Activated naive CD8-positive, alpha-beta T cell treated with anti-CD3 and anti-CD28 coated beads, Interleukin-2, amount 50 U/mL, for 24 hours (primary cell): ENCODE data around the gene CBFB.
"Not testable (repeated sequence)": the region's sequence is repeated elsewhere in the genome, so short reads cannot be mapped to it uniquely, and the experiment has no call there.

Source experiments
- ATAC-seq: fragments of 150-1000 bp; cut with Tn5 transposase; one replicate; pipeline ENCODE4 v1.10.0; 2021
- DNase-seq: peaks from one replicate; pipeline ENCODE4 v3.0.0; 2021
- H3K27ac Mint-ChIP-seq: one replicate; pipeline ENCODE4 v1.8.0; 2021; ENCODE audit warnings: mild to moderate bottlenecking, mixed read lengths
- H3K27me3 Mint-ChIP-seq: one replicate; pipeline ENCODE4 v1.8.0; 2021; ENCODE audit warnings: mixed read lengths
- H3K36me3 Mint-ChIP-seq: one replicate; pipeline ENCODE4 v1.8.0; 2021; ENCODE audit warnings: low read depth, mixed read lengths
- H3K4me1 Mint-ChIP-seq: one replicate; pipeline ENCODE4 v1.8.0; 2021; ENCODE audit warnings: mixed read lengths
- H3K4me3 Mint-ChIP-seq: one replicate; pipeline ENCODE4 v1.8.0; 2021; ENCODE audit warnings: mild to moderate bottlenecking, moderate library complexity, mixed read lengths
- H3K9me3 Mint-ChIP-seq: one replicate; pipeline ENCODE4 v1.8.0; 2021; ENCODE audit warnings: mixed read lengths

Gene CBFB

DNA sequence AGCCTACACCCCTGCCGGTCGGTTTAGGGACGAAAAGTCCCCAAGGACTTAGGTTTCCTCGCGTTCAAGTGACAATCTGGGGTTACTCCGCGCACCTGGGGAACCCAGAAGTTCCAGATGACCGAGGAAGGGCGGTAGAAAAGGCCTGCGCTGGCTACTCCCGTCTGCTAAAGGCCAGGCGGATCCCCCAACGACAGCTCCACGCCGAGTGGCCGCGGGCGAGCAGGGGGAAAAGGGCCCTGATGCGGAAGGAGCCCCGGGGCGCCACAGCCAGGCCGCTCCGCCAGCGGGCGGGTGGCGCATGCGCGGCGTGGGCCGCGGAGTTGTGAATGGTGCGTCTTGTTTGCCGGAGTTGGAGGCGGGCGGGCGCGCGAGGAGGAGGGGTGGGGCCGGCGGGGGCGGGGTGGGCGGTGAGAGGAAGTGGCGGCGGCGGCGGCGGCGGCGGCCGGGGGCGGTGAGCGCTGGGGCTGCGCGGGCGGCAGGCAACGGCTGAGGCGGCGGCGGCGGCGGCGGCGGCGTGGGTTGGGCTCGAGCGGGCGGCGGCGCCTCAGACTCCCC, at the start of gene CBFB:
Gene CBFB, plus strand, starts transcription at position 454 of the 558 bp plus-strand sequence. CDS start 259 bp downstream, outside the sequence.
- H3K27ac Mint-ChIP-seq = peak within 1 kb of the TSS; percentile 91
- DNase-seq (peak; percentile 93), ATAC-seq (peak; percentile 86)
- H3K36me3 Mint-ChIP-seq = peaks cover 27% of the 10 kb centered on the region
- H3K9me3 Mint-ChIP-seq = no peaks in the 10 kb centered on the region
- peaks cover 43% of the 10 kb centered on the region for H3K4me1 Mint-ChIP-seq
- H3K4me3 Mint-ChIP-seq = peak within 1 kb of the TSS; percentile 88
- H3K27me3 Mint-ChIP-seq = no peaks in the 10 kb centered on the region

DNA sequence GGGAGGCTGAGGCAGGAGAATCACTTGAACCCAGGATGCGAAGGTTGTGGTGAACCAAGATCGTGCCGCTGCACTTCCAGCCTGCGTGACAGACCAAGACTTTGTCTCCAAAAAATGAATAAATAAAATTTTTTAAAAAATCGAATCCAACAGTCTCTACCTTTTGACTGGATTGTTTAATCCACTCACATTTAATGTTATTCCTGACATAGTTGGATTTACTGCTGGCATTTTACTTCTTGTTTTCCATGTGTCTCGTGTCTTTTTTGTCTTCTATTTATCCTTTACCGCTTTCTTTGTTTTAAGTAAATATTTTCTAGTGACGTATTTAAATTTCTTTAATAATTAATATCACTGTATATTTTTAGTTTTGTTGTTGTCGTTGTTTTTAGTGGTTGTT, 45.9 kb upstream of the CBFB start:
- Mint-ChIP-seq H3K36me3 (peaks cover 4% of the 10 kb centered on the region), H3K4me3 (no peak overlapping the region), H3K9me3 (no peaks in the 10 kb centered on the region), H3K27ac (peak overlapping the region; percentile 98), H3K27me3 (no peaks in the 10 kb centered on the region), H3K4me1 (peaks cover 53% of the 10 kb centered on the region)
- no peak for DNase-seq
- ATAC-seq = no peak

- H3K36me3 Mint-ChIP-seq = peaks cover 4% of the 10 kb centered on the region
- H3K9me3 Mint-ChIP-seq = no peaks in the 10 kb centered on the region
- H3K4me1 Mint-ChIP-seq = peaks cover 52% of the 10 kb centered on the region
- no peaks in the 10 kb centered on the region for H3K27me3 Mint-ChIP-seq
- peak overlapping the region; percentile 98 for H3K27ac Mint-ChIP-seq
- peak overlapping the region; percentile 55 for H3K4me3 Mint-ChIP-seq
- ATAC-seq (peak; percentile 90), DNase-seq (peak; percentile 67)
Measured at GRCh38 chr16:66984892-66985311, 44.0 kb upstream of the CBFB start.

GRCh38 chr16:66986559-66986958, 42.4 kb upstream of the CBFB start:
- ATAC-seq (no peak), DNase-seq (no peak)
- H3K27ac Mint-ChIP-seq = peak overlapping the region; percentile 3
- no peak overlapping the region for H3K4me3 Mint-ChIP-seq
- H3K36me3 Mint-ChIP-seq = peaks cover 4% of the 10 kb centered on the region
- H3K4me1 Mint-ChIP-seq = peaks cover 42% of the 10 kb centered on the region
- H3K9me3 Mint-ChIP-seq = no peaks in the 10 kb centered on the region
- H3K27me3 Mint-ChIP-seq = no peaks in the 10 kb centered on the region

- DNase-seq (no peak), ATAC-seq (no peak)
- peaks cover 32% of the 10 kb centered on the region for H3K4me1 Mint-ChIP-seq
- H3K27ac Mint-ChIP-seq = peak within 1 kb of the TSS; percentile 42
- H3K9me3 Mint-ChIP-seq = no peaks in the 10 kb centered on the region
- H3K36me3 Mint-ChIP-seq = peaks cover 4% of the 10 kb centered on the region
- no peak within 1 kb of the TSS for H3K4me3 Mint-ChIP-seq
- H3K27me3 Mint-ChIP-seq = no peaks in the 10 kb centered on the region
Measured at GRCh38 chr16:66988197-66988788, 40.7 kb upstream of the CBFB start, which contains the start of gene CES4A. TSS of gene CES4A (plus strand) at chr16:66988589. CDS start at chr16:66988773, 184 bp downstream.

DNA sequence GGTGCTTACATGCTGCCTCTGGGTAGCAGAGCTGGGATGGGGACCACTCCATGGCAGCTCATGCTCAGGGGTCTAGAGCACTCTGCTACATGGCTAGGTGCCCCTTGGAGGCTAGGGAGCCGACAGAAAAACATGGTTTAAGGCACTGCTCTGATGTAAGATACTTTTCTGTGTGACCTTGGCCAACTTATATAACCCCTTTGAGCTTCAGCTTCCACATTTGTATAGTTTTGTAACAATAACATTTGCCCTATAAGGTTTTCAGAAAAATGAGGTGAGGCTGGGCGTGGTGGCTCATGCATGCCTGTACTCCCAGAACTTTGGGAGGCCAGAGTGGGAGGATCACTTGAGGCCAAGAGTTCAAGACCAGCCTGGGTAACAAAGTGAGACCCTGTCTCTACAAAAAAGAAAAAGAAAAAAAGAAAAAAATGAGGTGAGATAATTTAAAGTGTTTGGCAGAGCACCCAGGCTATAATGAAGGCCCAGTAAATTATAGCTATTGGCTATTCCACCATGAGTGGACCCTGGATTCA, 37.3 kb upstream of the CBFB start:
- Mint-ChIP-seq H3K27me3 (no peaks in the 10 kb centered on the region), H3K4me1 (peaks cover 6% of the 10 kb centered on the region), H3K9me3 (no peaks in the 10 kb centered on the region), H3K36me3 (peaks cover 2% of the 10 kb centered on the region), H3K4me3 (no peak overlapping the region), H3K27ac (no peak overlapping the region)
- ATAC-seq = no peak
- DNase-seq = no peak

GRCh38 chr16:66993558-66993957, 35.4 kb upstream of the CBFB start:
- ATAC-seq, H3K9me3 Mint-ChIP-seq, DNase-seq, H3K4me1 Mint-ChIP-seq, H3K27me3 Mint-ChIP-seq, H3K36me3 Mint-ChIP-seq, H3K27ac Mint-ChIP-seq, H3K4me3 Mint-ChIP-seq: not testable (repeated sequence)

DNA sequence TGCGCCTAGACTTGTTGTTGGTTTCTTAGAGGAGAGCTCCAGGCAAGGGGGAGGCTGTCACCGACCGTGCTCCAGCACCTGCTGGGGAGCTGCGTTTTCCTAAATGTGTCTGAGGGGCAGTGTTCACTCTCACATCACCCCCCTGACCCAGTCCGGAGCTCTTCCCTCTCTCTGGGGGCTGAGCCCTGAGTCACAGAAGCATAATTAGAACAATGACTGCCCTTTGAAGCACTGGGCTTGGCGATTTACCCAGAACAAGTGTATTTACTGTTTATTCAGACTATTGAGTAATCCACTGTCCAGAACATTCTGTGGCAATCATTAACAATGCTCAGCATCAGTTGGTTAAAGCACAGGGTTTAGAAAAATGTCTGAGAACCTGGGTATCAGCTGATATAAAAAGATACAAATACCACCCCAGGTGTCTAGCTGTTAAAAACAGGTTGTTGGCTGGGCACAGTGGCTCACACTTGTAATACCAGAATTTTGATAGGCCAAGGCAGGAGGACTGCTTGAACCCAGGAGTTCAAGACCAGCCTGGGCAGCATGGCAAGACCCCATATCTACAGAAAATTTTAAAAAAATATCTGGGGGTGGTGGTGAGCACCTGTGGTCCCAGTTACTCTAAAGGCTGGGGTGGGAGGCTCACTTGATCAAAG, 32.5 kb upstream of the CBFB start:
- Mint-ChIP-seq H3K9me3 (no peaks in the 10 kb centered on the region), H3K27ac (no peak overlapping the region), H3K27me3 (no peaks in the 10 kb centered on the region), H3K4me1 (peaks cover 8% of the 10 kb centered on the region), H3K4me3 (no peak overlapping the region), H3K36me3 (no peaks in the 10 kb centered on the region)
- ATAC-seq (no peak), DNase-seq (no peak)

GRCh38 chr16:66996983-66997358, 32.0 kb upstream of the CBFB start:
- H3K36me3 Mint-ChIP-seq = no peaks in the 10 kb centered on the region
- no peaks in the 10 kb centered on the region for H3K9me3 Mint-ChIP-seq
- ATAC-seq (no peak), DNase-seq (no peak)
- H3K27ac Mint-ChIP-seq = no peak overlapping the region
- H3K4me3 Mint-ChIP-seq = no peak overlapping the region
- H3K4me1 Mint-ChIP-seq = peaks cover 12% of the 10 kb centered on the region
- no peaks in the 10 kb centered on the region for H3K27me3 Mint-ChIP-seq

DNA sequence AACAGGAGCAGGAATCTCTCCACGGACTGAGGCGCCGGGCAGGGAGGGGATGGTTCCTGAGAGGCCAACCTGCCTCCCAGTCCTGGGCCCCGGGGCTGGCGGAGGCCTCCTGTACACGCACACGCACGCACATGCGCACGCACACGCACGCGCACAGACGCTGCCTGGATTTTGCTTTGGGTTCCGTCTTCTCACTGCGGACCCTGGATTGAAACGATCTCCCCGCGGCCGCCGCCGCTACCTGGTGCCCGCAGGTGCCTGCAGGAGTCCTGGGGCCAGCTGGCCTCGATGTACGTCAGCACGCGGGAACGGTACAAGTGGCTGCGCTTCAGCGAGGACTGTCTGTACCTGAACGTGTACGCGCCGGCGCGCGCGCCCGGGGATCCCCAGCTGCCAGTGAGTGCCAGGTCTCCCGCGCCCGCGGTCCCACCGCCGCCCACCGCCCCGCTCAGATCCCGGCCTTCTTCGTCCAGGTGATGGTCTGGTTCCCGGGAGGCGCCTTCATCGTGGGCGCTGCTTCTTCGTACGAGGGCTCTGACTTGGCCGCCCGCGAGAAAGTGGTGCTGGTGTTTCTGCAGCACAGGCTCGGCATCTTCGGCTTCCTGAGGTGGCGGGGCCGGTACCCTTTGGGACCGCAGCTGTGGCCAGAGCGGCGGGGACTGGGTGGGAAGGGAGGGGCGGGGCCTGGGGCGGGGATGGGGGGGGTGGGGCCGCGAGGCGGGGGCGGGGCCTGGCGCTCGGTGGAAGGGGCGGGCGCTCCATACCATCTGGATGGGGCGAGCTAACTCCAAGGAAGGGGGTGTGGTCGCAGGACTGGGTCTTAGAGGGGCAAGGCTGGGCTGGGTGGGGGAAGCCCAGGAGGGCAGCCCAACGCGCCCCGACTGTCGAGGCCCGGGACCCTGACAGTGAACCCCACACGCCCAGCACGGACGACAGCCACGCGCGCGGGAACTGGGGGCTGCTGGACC, 28.3 kb upstream of the CBFB start:
- H3K4me1 Mint-ChIP-seq = peaks cover 13% of the 10 kb centered on the region
- ATAC-seq = peak; percentile 60
- peak overlapping the region; percentile 55 for H3K27ac Mint-ChIP-seq
- H3K4me3 Mint-ChIP-seq = peak overlapping the region; percentile 70
- H3K9me3 Mint-ChIP-seq = no peaks in the 10 kb centered on the region
- H3K27me3 Mint-ChIP-seq = no peaks in the 10 kb centered on the region
- DNase-seq = peak; percentile 48
- H3K36me3 Mint-ChIP-seq = no peaks in the 10 kb centered on the region

- ATAC-seq (no peak), DNase-seq (no peak)
- Mint-ChIP-seq H3K4me1 (peaks cover 13% of the 10 kb centered on the region), H3K36me3 (no peaks in the 10 kb centered on the region), H3K27ac (no peak overlapping the region), H3K4me3 (no peak overlapping the region), H3K9me3 (no peaks in the 10 kb centered on the region), H3K27me3 (no peaks in the 10 kb centered on the region)
Measured at GRCh38 chr16:67001726-67002125, 27.2 kb upstream of the CBFB start.

DNA sequence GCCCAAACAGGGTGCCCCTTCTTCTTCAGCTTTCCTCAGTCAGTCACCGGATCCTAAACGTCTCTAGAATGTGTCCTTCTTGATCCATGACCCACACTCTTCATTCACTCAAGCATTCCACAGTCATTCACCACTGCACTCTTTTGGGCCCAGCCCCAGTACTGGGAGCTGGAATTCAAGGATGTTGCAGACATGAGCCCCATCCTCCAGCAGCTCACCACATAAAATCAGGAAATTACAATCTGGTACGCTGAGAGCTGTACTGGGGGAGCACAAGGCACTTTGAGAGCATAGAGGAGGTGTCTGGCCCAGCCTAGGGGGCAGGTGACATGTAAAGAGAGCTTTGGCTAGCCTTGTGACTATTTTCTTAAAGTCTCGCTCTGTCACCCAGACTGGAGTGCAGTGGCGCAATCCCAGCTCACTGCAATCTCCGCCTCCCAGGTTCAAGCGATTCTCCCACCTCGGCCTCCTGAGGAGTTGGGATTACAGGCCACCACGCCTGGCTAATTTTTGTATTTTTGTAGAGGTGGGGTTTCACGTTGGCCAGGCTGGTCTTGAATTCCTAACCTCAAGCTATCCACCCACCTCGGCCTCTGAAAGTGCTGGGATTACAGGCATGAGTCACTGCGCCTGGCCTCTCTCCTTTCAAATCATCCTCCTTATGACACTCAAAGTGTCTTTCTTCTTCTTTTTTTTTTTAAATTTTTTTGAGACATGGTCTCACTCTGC, 21.9 kb upstream of the CBFB start:
- Mint-ChIP-seq H3K36me3 (no peaks in the 10 kb centered on the region), H3K4me1 (peaks cover 2% of the 10 kb centered on the region), H3K9me3 (no peaks in the 10 kb centered on the region), H3K4me3 (no peak overlapping the region), H3K27me3 (no peaks in the 10 kb centered on the region), H3K27ac (no peak overlapping the region)
- ATAC-seq (no peak), DNase-seq (no peak)

DNA sequence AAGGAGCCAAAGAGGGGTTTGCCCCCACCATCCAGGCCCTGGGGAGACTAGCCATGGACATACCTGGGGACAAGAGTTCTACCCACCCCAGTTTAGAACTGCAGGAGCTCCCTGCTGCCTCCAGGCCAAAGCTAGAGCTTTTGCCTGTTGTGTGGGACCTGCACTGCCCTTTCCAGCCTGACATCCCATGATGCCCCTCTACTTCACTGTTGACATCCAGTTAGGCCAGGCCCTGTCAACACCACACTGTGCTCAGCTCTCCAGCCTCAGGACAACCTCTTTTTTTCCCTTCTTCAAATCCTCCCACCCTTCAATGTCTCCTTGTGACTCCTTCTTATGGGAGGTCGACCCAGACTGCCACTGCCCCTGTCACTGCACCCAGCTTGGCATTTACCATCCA, 19.8 kb upstream of the CBFB start:
- H3K27me3 Mint-ChIP-seq = no peaks in the 10 kb centered on the region
- H3K9me3 Mint-ChIP-seq = no peaks in the 10 kb centered on the region
- H3K4me3 Mint-ChIP-seq = no peak overlapping the region
- no peaks in the 10 kb centered on the region for H3K36me3 Mint-ChIP-seq
- no peak for DNase-seq
- H3K27ac Mint-ChIP-seq = no peak overlapping the region
- H3K4me1 Mint-ChIP-seq = peaks cover 7% of the 10 kb centered on the region
- ATAC-seq = no peak

DNA sequence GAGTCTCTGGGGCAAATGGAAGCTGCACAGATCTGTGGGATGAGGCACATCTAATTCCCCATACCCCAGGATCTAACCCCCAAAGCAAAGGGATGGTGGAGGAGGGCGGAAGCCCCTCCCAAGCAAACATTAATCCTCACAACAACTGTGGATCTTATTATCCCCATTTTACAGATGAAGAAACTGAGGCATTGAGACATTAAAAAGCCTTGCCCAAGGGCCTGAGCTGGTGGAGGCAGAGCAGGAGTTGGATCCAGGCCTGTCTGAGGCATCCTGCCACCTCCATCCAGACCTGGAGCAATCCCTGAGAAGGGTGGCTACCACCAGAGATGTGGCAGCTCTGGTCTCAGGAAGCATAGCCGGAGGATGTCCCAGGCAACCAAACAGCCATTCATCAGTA, 17.7 kb upstream of the CBFB start:
- Mint-ChIP-seq H3K9me3 (no peaks in the 10 kb centered on the region), H3K27ac (no peak overlapping the region), H3K36me3 (no peaks in the 10 kb centered on the region), H3K4me1 (peaks cover 18% of the 10 kb centered on the region), H3K4me3 (no peak overlapping the region), H3K27me3 (peaks cover 4% of the 10 kb centered on the region)
- DNase-seq = no peak
- no peak for ATAC-seq
